IPS-18a (cell line): ENCODE measurements around the gene OR52E2.

Source experiments
- H3K27ac ChIP-seq: one replicate; pipeline ENCODE4 v1.5.1; 2013; ENCODE audit warnings: low read length
- H3K27me3 ChIP-seq: one replicate; pipeline ENCODE4 v1.6.1; 2013; ENCODE audit warnings: mild to moderate bottlenecking, low read length; ENCODE audit not compliant: control insufficient read depth, insufficient read depth
- H3K36me3 ChIP-seq: one replicate; pipeline ENCODE4 v1.6.1; 2013; ENCODE audit warnings: low read depth, low read length; ENCODE audit not compliant: control insufficient read depth
- H3K4me1 ChIP-seq: one replicate; pipeline ENCODE4 v1.6.1; 2013; ENCODE audit warnings: low read depth, low read length; ENCODE audit not compliant: control insufficient read depth
- H3K4me3 ChIP-seq: one replicate; pipeline ENCODE4 v1.5.1; 2013; ENCODE audit warnings: low read length
- H3K9ac ChIP-seq: one replicate; pipeline ENCODE4 v1.6.1; 2013; ENCODE audit warnings: mild to moderate bottlenecking, low read length, moderate library complexity
- H3K9me3 ChIP-seq: one replicate; pipeline ENCODE4 v1.6.1; 2013; ENCODE audit warnings: low read depth, low read length; ENCODE audit not compliant: control insufficient read depth

Gene OR52E2

DNA sequence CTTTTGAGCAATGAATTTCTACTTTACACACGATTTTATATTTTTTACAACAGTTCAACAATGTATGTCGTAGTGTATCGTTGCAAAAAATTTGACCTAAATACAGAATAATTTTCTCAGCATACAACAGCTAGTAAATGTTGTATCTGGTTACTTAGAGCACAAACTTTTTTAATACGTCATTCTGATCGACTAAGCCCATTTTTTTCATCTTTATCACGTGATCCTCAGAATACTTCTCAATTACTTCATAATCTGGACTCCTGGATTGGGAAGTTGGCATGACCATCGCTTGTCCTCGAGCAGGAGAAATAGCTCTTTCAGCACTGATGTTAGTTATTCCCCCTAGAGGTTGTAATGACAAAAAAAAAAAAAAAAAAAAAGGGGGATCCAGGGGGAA is 48.2 kb downstream of the OR52E2 start:
- H3K9me3 ChIP-seq = no peaks in the 10 kb centered on the region
- no peak overlapping the region for H3K27ac ChIP-seq
- H3K4me1 ChIP-seq = no peaks in the 10 kb centered on the region
- no peaks in the 10 kb centered on the region for H3K36me3 ChIP-seq
- H3K27me3 ChIP-seq = no peaks in the 10 kb centered on the region
- no peak overlapping the region for H3K4me3 ChIP-seq
- no peak overlapping the region for H3K9ac ChIP-seq
